ENCODE data around the gene CCDC85C.

The CCDC85C gene

DNA sequence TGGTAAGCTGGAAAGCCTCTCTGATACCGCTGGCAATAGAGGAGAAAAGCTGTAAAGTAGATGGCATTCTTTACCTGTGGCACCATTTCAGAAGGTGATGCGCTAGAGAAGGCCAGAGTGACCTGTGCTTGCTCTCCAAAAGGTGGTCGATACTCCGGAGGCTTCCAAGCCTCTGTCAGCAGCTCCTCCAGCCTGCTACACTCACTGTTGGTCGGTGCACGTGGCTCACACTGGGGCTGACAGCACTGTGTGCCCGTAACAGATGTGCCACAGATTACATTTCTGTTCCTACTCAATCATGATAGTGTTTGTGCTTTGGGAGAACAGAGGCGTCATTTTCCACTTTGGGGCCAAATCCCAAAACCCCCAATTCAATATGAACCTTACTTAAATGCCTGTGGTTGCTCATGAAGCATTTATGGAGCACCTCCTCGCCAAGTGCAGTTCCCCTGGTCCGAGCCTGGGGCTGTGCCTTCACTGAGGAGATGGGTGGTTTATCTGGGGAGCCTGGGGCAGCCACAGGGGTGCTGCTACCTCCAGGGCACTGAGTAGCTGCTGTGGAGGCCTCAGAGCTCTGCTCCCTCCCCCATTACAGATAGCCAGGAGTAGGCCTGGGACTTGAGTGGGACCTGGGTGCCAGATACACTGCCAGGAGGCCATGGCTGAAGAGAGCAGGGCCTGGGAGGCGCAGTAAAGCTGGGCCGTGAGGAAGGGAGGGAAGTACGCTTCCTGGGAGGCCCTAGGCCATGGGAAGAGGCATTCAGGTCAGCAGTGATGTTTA is 96.0 kb downstream of the CCDC85C start:
- DNase-seq = no peak

DNA sequence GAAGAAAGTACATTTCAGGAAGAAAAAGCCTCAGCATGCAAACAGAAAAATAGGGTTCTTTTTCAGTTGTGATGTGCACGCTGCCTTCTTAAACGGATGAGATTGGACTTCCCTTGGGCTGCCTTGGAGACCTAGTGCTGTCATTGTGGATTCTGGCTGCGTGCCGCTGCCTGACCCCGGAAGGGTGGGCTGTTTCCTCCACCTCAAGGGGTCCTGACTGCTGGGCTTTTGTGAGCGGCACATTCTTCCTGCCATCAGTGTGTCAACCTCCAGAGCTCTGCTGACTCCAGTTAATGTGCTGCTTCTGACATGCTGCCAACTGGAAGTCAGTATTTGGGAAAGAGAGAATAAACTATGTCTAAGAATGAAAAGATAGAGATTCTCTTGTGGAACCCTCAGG is 97.7 kb downstream of the CCDC85C start:
- no peak for DNase-seq

DNA sequence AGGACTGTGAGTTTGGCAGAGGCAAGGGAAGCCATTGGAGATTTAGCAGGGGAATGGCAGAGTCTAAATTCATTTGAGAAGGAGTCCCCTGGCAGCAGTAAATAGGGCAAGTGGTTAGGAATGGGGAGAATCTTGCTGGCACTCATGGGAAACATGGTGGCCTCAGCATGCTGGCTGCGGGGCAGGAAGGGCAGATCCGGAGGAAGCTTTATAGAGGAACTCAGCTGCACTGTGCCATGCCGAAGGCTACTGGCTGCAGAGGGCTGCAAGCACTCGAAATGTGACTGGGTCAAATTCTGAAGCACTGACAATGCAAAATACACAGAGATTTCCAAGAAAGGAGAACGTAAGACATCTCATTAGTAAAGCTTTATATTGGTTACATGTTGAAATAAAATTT is 98.9 kb downstream of the CCDC85C start:
- DNase-seq = no peak

DNA sequence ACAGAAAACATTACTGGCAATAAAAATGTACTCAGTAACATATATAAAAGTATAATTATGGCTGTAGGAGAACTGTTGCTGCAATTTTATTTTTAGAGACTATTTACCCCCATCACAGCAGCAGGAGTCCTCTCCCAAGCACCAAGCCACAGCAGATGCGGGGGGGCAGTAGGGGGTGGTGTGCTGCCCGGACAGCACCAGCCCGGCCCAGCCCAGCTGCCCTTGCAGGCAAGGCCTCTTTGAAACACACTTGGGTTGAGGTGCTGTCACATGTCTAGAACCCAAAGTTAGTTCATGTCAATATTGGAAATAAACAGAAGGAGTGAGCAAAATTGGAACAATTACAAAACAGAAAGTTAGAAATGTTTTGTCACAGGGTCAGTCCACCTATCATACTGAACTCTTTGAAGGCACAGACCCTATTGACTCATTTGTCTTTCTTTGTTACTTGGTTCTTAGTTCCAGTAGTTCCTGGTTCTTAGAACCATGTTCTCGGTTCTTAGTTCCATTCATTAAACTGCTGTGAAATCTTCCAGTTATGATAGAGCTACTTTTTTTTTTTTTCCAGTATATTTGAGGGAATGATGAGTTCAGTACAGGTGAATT is 100.1 kb downstream of the CCDC85C start:
- DNase-seq = no peak

DNA sequence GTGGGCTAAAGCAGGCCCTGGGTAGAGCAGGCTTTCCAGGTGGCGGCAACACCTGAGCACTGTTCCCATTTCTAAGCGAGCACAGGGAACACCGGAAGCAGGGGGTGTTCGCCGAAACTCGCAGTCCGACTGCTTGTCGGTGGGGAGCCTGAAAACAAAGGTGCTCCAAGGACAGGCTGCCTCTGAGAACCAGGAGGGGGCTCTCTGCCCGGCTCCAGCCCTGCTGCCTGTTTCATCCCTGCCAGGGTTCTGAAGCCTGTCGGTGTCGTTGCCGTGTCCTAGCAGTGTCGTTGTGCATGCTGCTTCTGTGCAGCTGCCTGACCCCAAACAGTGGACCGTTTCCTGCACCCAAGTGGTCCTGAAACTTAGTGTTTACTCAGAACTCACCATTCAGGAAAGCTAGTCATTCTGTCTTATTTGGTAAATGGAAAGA is 101.0 kb downstream of the CCDC85C start:
- peak; percentile 54 for DNase-seq

DNA sequence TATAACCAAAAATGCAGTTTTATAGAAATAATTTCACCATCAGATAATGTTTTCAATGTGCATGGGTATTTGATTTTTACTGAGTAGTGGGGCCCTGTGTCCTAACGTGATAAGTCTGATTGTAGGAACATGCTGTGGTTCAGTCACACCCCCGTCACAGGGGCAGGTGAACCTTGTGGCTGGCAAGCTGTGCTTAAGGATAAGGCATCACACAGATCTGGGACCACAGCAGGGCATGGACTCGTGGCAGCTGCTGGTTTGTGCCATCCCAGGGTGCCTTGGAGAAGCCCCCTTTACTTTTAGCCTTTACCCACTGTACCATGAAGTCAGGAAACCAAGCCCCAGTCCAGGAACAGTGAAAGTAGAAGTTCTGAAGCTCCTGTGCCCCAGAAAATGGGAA is 106.1 kb downstream of the CCDC85C start:
- no peak for DNase-seq

DNA sequence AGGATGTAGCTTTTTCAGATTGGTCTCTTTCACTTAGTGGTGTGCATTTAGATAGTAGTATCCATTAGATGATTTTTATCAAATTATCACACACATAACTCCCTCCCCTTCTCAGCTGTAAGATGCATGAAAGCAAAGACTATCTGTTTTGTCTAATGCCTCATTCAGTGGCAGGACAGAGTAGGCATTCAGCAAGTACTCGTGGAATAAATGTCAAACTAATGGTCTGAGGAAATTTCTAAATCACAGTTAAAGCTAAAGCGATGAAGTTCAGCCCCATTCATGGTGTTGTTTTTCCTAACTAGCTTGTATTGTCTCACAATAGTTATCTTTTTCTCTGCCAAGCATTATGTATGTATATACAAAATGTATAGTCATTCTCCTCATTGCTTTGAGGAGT is 106.7 kb downstream of the CCDC85C start:
- DNase-seq = no peak

DNA sequence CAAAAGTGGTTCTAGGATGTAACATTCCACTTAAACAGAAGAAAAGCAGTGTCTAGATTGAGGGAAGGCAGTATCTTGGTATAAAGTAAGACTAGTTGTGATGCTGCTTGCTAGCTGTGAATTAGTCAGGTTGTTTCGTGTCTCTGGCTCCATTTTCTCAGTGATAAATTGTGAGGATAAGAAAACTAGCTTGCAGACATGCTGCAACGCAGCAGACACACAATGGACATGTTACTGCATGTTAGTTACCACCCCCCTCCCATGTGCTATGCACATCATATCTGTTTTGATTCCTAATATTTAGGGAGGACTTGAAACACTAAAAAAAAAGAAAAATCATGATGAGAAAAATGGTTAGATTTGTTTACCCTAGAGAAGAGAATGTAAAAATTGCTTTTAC is 119.9 kb downstream of the CCDC85C start:
- no peak for DNase-seq

DNA sequence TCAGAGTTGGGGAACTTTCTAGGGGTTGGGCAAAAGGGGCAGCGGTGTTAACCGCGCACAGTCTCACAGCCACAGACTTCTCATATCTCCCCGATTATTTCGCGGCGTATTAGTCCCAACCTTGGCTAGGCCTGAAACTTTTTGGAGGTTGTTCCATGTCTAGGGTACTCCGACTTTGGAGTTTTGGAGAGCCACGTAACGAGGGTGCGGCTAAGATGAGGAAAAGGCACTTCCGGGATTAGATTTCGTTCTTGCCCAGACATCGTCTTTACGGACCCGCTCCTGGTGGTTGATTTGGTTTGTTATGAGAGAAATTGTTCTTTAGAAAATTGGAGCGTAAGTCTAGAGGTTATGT is 122.3 kb downstream of the CCDC85C start:
- no peak for DNase-seq

DNA sequence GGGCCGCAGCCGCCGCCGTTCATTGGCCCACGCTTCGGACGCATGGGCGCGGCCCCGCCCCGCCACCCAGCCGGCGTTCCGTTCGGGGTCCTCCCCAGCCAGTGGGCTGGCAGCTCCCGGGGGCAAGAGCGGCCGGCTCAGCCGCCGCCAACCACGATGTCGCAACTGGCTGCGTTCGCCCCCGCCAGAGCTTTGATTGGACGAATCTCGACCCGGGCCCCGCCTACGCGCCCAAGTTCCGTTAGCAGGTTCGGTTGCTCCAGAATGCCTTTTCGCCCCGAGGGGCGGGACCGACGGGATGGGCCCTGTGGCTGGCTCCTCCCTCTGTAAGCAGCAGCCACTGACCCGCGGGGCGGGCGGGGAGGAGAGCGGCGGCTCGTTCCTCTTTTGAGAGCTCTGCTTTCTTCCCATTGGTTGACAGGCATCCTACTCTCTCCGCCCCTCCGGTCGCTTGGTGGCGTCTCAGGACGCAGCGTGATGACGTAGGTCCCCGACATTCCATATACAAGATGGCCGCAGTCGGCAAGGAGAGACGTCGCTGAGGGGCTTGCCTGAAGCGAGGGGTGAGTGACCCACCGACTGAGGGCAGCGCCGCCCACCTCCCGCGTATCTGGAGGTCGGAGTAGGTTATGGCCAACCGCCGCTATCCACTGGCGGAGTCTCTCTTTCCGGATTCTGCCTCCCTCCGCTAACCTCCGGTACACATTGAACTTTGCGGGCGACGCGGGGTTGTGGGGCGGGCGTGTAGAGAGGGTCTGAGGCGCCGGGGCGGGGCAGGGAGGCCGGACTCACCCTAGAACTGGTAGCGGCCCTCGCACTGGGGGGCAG is 122.9 kb downstream of the CCDC85C start, which contains the start of gene CCNK:
TSS of gene CCNK (plus strand) at position 493 of the 828 bp plus-strand sequence. CDS start 11,269 bp downstream, outside the sequence.
- DNase-seq = peak; percentile 100

DNA sequence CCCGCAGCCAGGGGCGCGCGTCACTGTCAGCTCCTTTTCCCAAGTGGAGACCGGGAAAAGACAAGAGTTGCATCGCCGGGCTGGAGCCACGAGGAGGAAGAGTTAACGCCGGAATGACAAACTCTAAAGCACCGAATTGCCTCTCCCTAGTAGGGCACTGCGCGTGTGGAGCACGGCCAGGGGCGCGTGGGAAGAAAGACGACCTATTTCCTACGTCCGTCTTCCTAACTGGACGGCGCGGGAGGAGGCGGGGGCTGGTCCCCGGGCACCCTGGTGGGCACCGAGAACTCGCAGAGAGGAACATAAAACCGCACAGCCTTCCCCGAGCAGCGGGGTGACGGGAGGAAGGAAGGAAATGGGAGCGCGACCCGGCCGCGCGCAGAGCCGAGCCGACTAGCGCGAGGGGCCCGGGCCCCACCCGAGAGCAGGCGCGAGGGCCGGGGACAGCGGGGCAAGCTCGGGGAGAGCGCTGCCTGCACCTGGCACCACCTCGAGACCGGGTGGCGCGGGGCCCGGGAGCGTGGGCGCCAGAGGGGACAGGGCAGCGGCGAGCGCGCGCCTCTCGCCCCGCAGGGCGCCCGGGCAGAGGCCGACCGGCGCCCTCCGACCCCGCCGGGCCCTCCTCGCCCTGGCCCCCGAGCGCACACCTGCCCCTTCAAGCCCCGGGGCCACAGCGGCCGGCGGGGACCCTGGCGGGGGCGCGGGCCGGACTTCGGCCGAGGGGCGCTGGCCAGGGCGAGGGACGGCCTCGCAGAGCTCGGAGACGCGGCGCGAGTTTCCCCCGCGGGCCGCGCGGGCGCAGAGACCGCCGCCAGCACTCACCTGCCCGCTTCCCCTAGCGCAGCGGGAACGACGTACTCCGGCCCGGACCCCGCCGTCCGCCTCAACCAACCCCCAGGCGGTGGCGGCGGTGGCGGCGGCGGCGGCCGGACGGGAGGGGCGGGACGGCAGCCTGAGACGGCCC is 123.8 kb downstream of the CCDC85C start, which contains the start of gene SETD3:
TSS of gene SETD3 (minus strand) at position 954 of the 964 bp plus-strand sequence. CDS start 15,054 bp downstream, outside the sequence.
- peak; percentile 71 for DNase-seq

DNA sequence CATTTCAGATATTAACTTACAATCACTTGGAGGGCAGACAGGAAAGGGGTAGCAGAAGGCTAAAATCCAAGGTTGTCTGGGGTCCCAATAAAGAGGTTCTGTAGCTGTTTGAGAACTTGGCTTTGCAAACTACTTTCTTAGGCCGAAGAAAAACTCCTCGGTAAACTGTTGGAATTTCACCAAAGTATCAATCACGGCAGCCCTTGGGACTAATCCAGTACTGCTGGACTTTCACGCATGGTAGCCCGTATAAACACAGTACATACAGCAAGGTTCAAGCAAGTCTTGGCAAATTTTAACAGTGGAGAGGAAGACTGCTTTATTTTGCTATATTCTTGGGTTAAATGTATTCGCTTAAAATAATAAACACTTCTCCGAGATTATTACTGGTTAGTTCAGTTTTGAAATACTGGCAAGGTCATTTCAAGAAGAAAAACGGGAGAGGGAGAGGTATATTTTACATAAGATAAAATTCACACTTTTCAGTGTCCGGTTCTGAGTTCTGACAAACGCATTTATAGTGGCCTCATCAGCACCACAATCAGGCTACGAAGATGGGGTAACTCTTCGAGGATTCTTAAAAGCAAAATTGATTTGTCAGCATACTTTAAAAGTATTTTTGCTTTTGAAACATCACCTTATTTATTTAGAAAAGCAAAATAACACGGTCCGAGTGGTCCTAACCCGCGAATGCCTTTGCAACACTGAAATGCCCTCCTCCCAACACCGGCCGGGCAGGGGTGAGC is 124.7 kb downstream of the CCDC85C start:
- no peak for DNase-seq

DNA sequence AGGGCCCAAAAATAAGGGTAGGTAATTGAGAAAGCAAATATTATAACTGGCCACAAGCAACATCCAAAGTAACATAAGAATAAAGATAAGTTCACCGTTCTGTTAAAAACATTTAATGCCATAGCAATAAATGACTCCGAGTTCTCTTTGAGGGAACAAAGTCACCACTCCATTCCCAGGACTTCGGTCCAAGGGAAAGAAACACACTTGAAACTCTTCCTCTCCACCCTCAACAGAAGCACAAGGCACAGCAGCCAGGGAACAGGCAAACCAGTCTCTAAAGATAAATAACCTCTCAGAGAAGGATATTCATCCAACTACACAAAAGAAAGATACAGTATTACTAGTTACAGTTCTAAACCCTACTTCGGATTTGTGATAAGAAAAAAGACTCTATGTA is 125.9 kb downstream of the CCDC85C start:
- DNase-seq = no peak

DNA sequence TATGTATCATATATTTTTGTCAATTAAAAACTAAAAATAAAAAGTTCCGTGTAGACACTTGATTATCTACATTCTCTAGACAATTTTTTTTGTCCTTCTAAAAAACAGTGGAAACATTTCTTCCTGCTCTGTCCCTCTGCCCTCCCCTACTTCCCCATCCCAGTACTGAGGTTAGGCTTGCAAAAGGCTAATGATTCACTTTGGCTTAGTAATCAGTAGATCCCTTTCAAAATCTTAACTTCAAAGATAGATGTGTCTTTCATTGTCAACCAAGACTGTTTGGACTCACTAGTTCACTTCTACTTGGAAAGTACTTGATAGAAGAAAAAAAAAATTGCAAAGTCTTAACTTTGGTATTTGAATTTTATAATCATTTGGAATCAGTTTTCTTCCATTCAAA is 127.1 kb downstream of the CCDC85C start:
- no peak for DNase-seq

DNA sequence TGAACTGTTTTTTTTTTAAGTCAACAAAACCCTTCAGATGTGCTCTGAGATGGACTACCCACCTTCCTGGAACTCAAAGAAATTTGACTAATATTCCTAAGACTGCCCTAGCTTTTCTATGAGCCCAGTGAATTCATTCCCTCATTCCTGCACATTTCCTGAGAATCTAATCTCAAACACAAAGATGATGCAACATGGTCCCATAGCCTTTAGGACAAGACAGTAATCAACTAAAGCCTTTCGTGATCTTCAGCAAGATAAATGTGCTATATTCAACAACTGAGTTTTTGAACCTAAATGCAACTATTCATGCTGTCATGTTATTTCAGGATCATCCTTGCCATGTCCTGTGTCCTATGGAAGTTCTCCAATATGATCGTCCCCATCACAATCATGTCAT is 128.3 kb downstream of the CCDC85C start:
- DNase-seq = no peak

DNA sequence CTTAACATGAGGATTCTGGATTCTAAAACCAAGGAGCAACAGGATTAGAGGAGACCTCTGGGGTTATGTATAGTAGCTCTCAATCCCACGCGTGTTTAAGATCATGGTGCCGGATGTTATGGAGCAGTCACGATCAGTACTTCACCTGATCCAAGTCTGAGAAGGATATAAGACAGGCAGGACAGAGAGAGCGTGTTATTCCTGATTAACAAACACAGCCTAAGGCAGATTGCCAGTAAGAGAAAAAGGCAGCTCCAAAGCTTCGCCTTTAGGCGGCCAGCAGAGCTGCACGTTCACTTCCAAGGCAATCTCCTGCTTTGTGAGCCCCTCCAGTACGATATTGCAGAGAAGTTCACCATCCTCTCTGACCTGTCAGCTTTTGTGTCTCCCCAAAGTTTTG is 128.8 kb downstream of the CCDC85C start:
- peak; percentile 62 for DNase-seq

DNA sequence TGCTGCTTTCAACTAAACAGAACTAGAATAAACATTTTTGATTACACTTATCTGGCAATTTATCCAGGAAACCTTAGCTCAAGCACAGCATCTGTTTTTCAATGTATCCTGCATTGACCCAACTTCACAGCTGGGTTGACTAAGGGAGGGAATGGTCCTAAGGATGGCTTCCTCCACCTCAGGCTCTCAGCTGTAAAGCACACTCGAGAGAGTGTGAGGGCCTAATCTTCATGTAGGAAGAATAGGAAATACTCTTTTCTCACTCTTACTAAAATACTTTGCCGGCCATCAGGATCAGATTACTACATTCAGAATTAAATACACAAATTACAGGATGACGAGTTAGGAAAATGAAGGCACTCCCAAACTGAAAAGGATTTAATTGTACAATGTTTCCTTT is 130.5 kb downstream of the CCDC85C start:
- DNase-seq = no peak

DNA sequence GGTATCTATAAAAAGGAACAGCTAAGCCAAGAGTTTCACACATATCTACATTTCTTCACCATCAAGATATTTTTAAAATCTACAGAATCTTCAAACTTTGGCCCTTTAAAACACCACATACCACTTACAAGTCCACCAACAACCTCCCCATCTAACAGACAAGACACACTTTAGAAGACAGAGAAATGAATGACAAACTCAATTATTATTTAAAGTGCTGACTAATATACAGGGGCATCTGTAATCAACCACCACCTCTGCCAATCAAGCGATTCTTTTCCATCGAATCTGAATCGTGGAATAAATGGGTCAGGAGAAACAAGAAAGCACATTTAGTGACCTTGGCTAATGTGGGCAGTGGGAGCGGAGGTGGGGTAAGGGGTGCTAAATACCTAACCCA is 131.1 kb downstream of the CCDC85C start:
- DNase-seq = no peak

DNA sequence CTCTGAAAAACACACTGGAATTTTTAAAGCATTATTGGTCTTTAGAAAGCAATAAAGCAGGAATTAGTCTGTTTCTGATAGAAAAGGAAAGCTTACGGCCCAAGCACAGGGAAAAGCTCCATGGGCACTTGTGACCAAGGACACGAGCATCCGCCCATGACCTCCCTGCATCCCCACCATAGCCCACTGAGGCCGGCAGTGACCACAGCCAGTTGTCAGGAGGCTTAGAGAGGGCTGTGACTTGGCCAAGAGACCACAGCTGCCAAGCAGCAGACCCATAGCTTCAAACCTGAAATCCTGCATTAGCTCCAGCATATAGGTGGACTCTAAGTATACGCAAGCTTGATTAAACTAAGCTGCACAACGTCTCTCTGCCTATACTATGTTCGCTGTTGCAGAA is 132.3 kb downstream of the CCDC85C start:
- no peak for DNase-seq

DNA sequence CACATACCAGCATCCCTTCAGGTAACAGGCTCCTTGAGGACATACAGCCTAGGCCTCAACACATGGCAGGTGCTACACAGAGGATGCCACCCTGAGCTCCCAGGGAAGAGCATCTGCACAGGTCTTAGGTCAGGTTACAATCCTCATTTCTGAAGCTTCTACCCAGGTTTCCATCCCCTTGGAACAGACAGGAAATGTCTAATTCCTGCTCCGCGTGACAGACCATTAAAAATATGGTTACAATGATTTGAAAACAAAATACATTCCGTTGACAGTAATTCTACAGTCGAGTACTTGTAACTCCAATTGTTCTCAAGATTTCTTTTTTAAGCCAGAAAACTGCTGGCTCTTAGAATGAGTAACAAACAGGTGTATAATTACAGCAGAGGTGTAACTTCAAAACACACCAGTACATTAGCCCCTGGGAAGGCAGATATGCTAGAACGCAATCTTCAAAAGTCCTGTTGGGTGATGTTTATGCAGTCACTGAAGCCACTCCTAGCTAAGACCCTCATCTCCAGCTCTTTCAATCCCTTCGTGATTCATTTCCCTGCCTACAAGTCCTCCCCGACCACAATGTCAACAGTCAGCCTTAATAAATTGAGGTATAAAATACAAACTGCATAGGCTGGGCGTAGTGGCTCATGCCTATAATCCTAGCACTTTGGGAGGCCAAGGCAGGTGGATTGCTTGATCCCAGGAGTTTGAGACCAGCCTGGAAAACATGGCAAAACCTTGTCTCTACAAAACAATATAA is 135.0 kb downstream of the CCDC85C start:
- DNase-seq = no peak

DNA sequence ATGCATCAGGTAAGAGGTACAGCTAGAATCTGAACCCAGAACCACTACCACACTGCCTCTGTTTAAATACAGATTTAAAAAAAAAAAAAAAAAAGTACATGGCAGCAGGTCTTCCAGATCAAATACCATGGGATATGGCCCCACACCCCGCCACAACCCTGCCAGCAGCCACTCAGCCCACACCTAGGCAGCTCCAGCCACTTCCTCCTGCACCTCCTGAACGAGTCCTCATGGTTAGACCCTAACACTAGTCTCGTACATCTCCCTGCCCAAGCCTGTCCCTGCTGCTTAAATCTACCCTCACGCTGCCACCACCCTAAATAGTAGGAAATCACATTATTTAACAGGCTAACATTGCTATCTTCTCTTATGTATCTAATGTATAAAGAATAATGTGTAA is 135.9 kb downstream of the CCDC85C start:
- DNase-seq = no peak
